ENCODE data around the gene SCRT2. TPM values are rescaled to one million over a fixed set of nuclear protein-coding genes. Genes with fewer than 3 reads are reported as not detected.

SCRT2 gene
- total RNA-seq, 1 experiment from 2014 or later: not detected

- ATAC-seq: no peak
- intact Hi-C loops (cut with micrococcal nuclease): no loop called here
- H3K9me2 ChIP-seq (ENCODE audit: insufficient read depth): no peaks in the 10 kb centered on the region
These were observed 13.9 kb downstream of the SCRT2 start for GRCh38 chr20:661474-662270.

More at GRCh38 chr20:661474-662270, 13.9 kb downstream of the SCRT2 start:
- no peak overlapping the region for H3K9ac ChIP-seq (ENCODE audit: low read length)
- H2AFZ ChIP-seq (ENCODE audit: low read depth, low read length, poor library complexity, severe bottlenecking): no peak overlapping the region
- H3K9me3 ChIP-seq (ENCODE audit: control insufficient read depth in 1 of 2, insufficient read depth in 1 of 2, low read depth in 1 of 2, low read length in 2 of 2): no peaks in the 10 kb centered on the region
- H3K36me3 ChIP-seq (ENCODE audit: control insufficient read depth in 1 of 2, insufficient read depth in 2 of 2, low read length in 2 of 2): no peaks in the 10 kb centered on the region
- ChIA-PET CTCF (no interaction called here), RAD21 (ENCODE audit: low non-redundant PET in 1 of 2, low total read pairs in 2 of 2, uncharacterized antibody in 2 of 2, unreplicated experiment in 2 of 2) (no interaction called here), POLR2A (no interaction called here)
- no TSS peak for BruUV-seq (replicated peaks)
- H3K27me3 ChIP-seq (ENCODE audit: insufficient read depth, low read length): no peaks in the 10 kb centered on the region
- no peak for DNase-seq (ENCODE audit: low read depth, low spot score)
- TF ChIP-seq ZBTB33 (IDR thresholded peaks at IDR 0.05; ENCODE audit: extremely low read depth, insufficient replicate concordance, low read length) (no peak), EZH2phosphoT487 (IDR thresholded peaks at IDR 0.05; ENCODE audit: borderline replicate concordance) (no peak), ZNF274 (IDR thresholded peaks at IDR 0.05; ENCODE audit: low read depth, low read length) (no peak), POLR2AphosphoS5 (IDR thresholded peaks at IDR 0.05; ENCODE audit: low read depth, low read length) (no peak), SIN3A (IDR thresholded peaks at IDR 0.05; ENCODE audit: low read depth) (no peak), REST (IDR thresholded peaks at IDR 0.05; ENCODE audit: low read depth) (no peak), FOSL1 (IDR thresholded peaks at IDR 0.05; ENCODE audit: low read depth) (no peak), EZH2 (IDR thresholded peaks at IDR 0.05) (no peak), JUND (IDR thresholded peaks at IDR 0.05) (no peak), CTCF (IDR thresholded peaks at IDR 0.05 in 2 of 3, conservative IDR thresholded peaks at IDR 0.05 in 1 of 3; ENCODE audit: borderline replicate concordance in 1 of 3, insufficient read depth in 1 of 3, low read depth in 2 of 3, low read length in 2 of 3) (no peak), ATF3 (IDR thresholded peaks at IDR 0.05) (no peak), MAX (IDR thresholded peaks at IDR 0.05) (no peak), ELF1 (IDR thresholded peaks at IDR 0.05; ENCODE audit: borderline replicate concordance, low read depth) (no peak), CBX3 (IDR thresholded peaks at IDR 0.05; ENCODE audit: low read depth) (no peak), SRF (IDR thresholded peaks at IDR 0.05; ENCODE audit: low read depth) (no peak), TCF7L2 (IDR thresholded peaks at IDR 0.05; ENCODE audit: borderline replicate concordance, extremely low read depth, insufficient read depth, insufficient read length) (no peak)
- H3K4me2 ChIP-seq (ENCODE audit: low read length): no peak overlapping the region
- peaks cover 0 to 6% of the 10 kb centered on the region in 2 experiments; a peak in 1 of 4 replicates for H3K4me1 ChIP-seq (ENCODE audit: control insufficient read depth in 1 of 2, insufficient read depth in 2 of 2, low read length in 2 of 2)
- H3K4me3 ChIP-seq (replicated peaks in 1 of 2; ENCODE audit: low read depth in 1 of 2, low read length in 2 of 2): no peak overlapping the region
- H3K27ac ChIP-seq (ENCODE audit: low read depth, low read length): no peak overlapping the region
- no peaks in the 10 kb centered on the region for H3K79me2 ChIP-seq (ENCODE audit: insufficient read depth, low read length)
- H4K20me1 ChIP-seq (ENCODE audit: insufficient read depth): no peaks in the 10 kb centered on the region

All from HCT116 (cell line).